Thyroid gland (tissue), 4 donors: ENCODE data around the gene UNC13D.
"Not testable (repeated sequence)": the region's sequence is repeated elsewhere in the genome, so short reads cannot be mapped to it uniquely, and the experiment has no call there.

Experiments
- POLR2A ChIP-seq, 2 donors: fragments of 450-650 bp; IDR thresholded peaks; one replicate each; pipeline ENCODE4 v1.6.1; 2017; ENCODE audit warnings: antibody characterized with exemption in 2 of 2, mild to moderate bottlenecking in 2 of 2, moderate library complexity in 1 of 2
- TF ChIP-seq, protein P1 (sequence below), 6 experiments: fragments of 200-600 bp in 3 of 6; fragments of 450-650 bp in 3 of 6; sonication (generic) in 3 of 6; IDR thresholded peaks; one replicate each; pipeline ENCODE4 v1.5.1; 2016 to 2019; ENCODE audit warnings: antibody characterized with exemption in 6 of 6, mild to moderate bottlenecking in 2 of 6, inconsistent platforms in 1 of 6, moderate library complexity in 1 of 6

DNA sequence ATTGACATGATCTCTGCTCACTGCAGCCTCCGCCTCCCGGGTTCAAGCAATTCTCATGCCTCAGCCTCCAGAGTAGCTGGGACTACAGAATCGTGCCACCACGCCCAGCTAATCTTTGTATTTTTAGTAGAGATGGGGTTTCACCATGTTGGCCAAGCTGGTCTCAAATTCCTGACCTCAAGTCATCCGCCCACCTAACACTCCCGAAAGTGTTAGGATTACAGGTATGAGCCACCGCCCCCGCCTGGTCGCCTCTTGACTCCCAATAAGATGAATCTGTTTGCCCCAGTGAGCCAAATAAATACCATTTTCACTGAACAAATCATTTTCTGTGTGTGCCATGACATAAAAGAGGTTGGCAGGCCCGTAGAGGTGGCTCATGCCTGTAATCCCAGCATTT is 15.2 kb upstream of the UNC13D start:
- TF ChIP-seq, protein P1, sequence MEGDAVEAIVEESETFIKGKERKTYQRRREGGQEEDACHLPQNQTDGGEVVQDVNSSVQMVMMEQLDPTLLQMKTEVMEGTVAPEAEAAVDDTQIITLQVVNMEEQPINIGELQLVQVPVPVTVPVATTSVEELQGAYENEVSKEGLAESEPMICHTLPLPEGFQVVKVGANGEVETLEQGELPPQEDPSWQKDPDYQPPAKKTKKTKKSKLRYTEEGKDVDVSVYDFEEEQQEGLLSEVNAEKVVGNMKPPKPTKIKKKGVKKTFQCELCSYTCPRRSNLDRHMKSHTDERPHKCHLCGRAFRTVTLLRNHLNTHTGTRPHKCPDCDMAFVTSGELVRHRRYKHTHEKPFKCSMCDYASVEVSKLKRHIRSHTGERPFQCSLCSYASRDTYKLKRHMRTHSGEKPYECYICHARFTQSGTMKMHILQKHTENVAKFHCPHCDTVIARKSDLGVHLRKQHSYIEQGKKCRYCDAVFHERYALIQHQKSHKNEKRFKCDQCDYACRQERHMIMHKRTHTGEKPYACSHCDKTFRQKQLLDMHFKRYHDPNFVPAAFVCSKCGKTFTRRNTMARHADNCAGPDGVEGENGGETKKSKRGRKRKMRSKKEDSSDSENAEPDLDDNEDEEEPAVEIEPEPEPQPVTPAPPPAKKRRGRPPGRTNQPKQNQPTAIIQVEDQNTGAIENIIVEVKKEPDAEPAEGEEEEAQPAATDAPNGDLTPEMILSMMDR (IDR thresholded peaks at IDR 0.05): not testable (repeated sequence)
- not testable (repeated sequence) for TF ChIP-seq POLR2A (IDR thresholded peaks at IDR 0.05)
